CD14-positive monocyte (primary cell): ENCODE results near the gene DSC3. TPM values are rescaled to one million over a fixed set of nuclear protein-coding genes. Genes with fewer than 3 reads are reported as not detected.

ENCODE experiments used
- DNase-seq, 3 donors: peaks; one replicate each; pipeline ENCODE4 v3.0.0-alpha.2; 2011 to 2022
- H2AFZ ChIP-seq: 2 replicates; pipeline ENCODE4 v1.6.0; 2012; ENCODE audit warnings: mild to moderate bottlenecking, low read depth, low read length, inconsistent platforms; ENCODE audit not compliant: insufficient read depth, poor library complexity, severe bottlenecking
- H3K27ac ChIP-seq, 2 donors: 1 replicate in 1 of 2; 2 replicates in 1 of 2; pipeline ENCODE4 v1.5.1; 2012 to 2013; ENCODE audit warnings: low read length in 2 of 2, control low read depth in 1 of 2, inconsistent platforms in 1 of 2, low read depth in 1 of 2, mild to moderate bottlenecking in 1 of 2
- H3K27me3 ChIP-seq, 2 donors: one replicate each; pipeline versions ENCODE4 v1.6.0 to v1.6.1; 2011 to 2013; ENCODE audit warnings: low read length in 2 of 2; ENCODE audit not compliant: control insufficient read depth in 2 of 2, insufficient read depth in 2 of 2
- H3K36me3 ChIP-seq, 2 donors: replicated peaks in 1 of 2; 1 replicate in 1 of 2; 2 replicates in 1 of 2; pipeline versions ENCODE4 v1.5.1 to v1.6.1; 2012 to 2013; ENCODE audit warnings: low read length in 2 of 2, control low read depth in 1 of 2, inconsistent platforms in 1 of 2, mild to moderate bottlenecking in 1 of 2; ENCODE audit not compliant: insufficient read depth in 2 of 2, control insufficient read depth in 1 of 2
- H3K4me1 ChIP-seq, 2 donors: 1 replicate in 1 of 2; 2 replicates in 1 of 2; pipeline versions ENCODE4 v1.5.1 to v1.6.1; 2012 to 2013; ENCODE audit warnings: low read length in 2 of 2, control low read depth in 1 of 2, inconsistent platforms in 1 of 2, mild to moderate bottlenecking in 1 of 2, moderate library complexity in 1 of 2; ENCODE audit not compliant: insufficient read depth in 2 of 2, control insufficient read depth in 1 of 2
- H3K4me2 ChIP-seq: replicated peaks from 2 replicates; pipeline ENCODE3; 2012; ENCODE audit warnings: low read length, moderate library complexity, mild to moderate bottlenecking; ENCODE audit not compliant: poor library complexity, severe bottlenecking; ENCODE audit errors: extremely low read depth
- H3K4me3 ChIP-seq, 3 experiments: fragments of 200-600 bp in 1 of 3; sonication (generic) in 1 of 3; replicated peaks in 1 of 3; 1 replicate in 2 of 3; 2 replicates in 1 of 3; pipeline ENCODE4 v1.5.1; 2011 to 2013; ENCODE audit warnings: low read length in 3 of 3, mild to moderate bottlenecking in 3 of 3, control low read depth in 2 of 3, low read depth in 2 of 3, inconsistent platforms in 1 of 3, moderate library complexity in 1 of 3
- H3K79me2 ChIP-seq: 2 replicates; pipeline ENCODE4 v1.6.0; 2012; ENCODE audit warnings: mild to moderate bottlenecking, control low read depth, inconsistent platforms, low read length, moderate library complexity; ENCODE audit not compliant: insufficient read depth
- H3K9ac ChIP-seq: 2 replicates; pipeline ENCODE4 v1.6.0; 2017; ENCODE audit warnings: low read length, mild to moderate bottlenecking; ENCODE audit not compliant: insufficient read depth, poor library complexity, severe bottlenecking
- H3K9me3 ChIP-seq, 2 donors: replicated peaks in 1 of 2; 1 replicate in 1 of 2; 2 replicates in 1 of 2; pipeline versions ENCODE4 v1.5.1 to v1.6.1; 2012 to 2013; ENCODE audit warnings: low read length in 2 of 2, control low read depth in 1 of 2; ENCODE audit not compliant: control insufficient read depth in 1 of 2, insufficient read depth in 1 of 2
- H4K20me1 ChIP-seq: 2 replicates; pipeline ENCODE4 v1.6.0; 2012; ENCODE audit warnings: mild to moderate bottlenecking, low read length, control low read depth, moderate library complexity; ENCODE audit not compliant: insufficient read depth
- H3K27ac Mint-ChIP-seq, 7 donors: one replicate each; pipeline ENCODE4 v1.8.0; 2020; ENCODE audit warnings: mild to moderate bottlenecking in 7 of 7, mixed read lengths in 7 of 7, moderate library complexity in 6 of 7, inconsistent platforms in 2 of 7
- H3K27me3 Mint-ChIP-seq, 3 donors: one replicate each; pipeline ENCODE4 v1.8.0; 2021 to 2022; ENCODE audit warnings: low read depth in 3 of 3, mild to moderate bottlenecking in 3 of 3, mixed read lengths in 3 of 3, moderate library complexity in 3 of 3, inconsistent platforms in 1 of 3
- H3K36me3 Mint-ChIP-seq, 2 donors: one replicate each; pipeline ENCODE4 v1.8.0; 2020; ENCODE audit warnings: mixed read lengths in 2 of 2, inconsistent platforms in 1 of 2, mild to moderate bottlenecking in 1 of 2
- H3K4me1 Mint-ChIP-seq: one replicate; pipeline ENCODE4 v1.8.0; 2020; ENCODE audit warnings: mild to moderate bottlenecking, mixed read lengths
- H3K4me3 Mint-ChIP-seq, 2 donors: one replicate each; pipeline ENCODE4 v1.8.0; 2020; ENCODE audit warnings: mild to moderate bottlenecking in 2 of 2, mixed read lengths in 2 of 2, moderate library complexity in 1 of 2
- H3K9me3 Mint-ChIP-seq, 7 donors: one replicate each; pipeline ENCODE4 v1.8.0; 2020 to 2022; ENCODE audit warnings: mixed read lengths in 7 of 7, mild to moderate bottlenecking in 6 of 7, moderate library complexity in 6 of 7, inconsistent platforms in 2 of 7
- CTCF ChIP-seq: fragments of 200-600 bp; IDR thresholded peaks from one replicate; pipeline ENCODE4 v1.8.0; 2022; ENCODE audit warnings: antibody characterized with exemption, mild to moderate bottlenecking
- WGBS: methylation state at CpG from one replicate; pipeline ENCODE4 v1.1.5; 2013; ENCODE audit warnings: missing lambda C conversion rate; ENCODE audit not compliant: insufficient coverage; 5-methylcytosine and 5-hydroxymethylcytosine counted together
- intact Hi-C, 2 donors: fragments of 100-400 bp; cut with micrococcal nuclease; formaldehyde crosslinking; loops; one replicate each; pipeline versions ENCODE4 v1.15.0 to v1.15.1; 2023
- polyA plus RNA-seq, 3 donors: library from polyadenylated mRNA; depleted of rRNA in 1 of 3; unstranded in 2 of 3; stranded (reverse) in 1 of 3; fragments of 300-500 nt in 2 of 3; fragments of >200 nt in 1 of 3; fragmentation: Illumina TruSeq in 2 of 3; gene quantifications; 1 replicate in 2 of 3; 2 replicates in 1 of 3; pipeline ENCODE4 v1.2.3, GENCODE V29; 2012 to 2021

The DSC3 gene
- polyA plus RNA-seq, 3 donors, result not detected

- H2AFZ ChIP-seq, result no peak overlapping the region
- H3K9me3 ChIP-seq, result no peaks in the 10 kb centered on the region
- no peaks in the 10 kb centered on the region for H3K4me1 ChIP-seq
- no peaks in the 10 kb centered on the region for H3K36me3 ChIP-seq
- Mint-ChIP-seq H3K27ac (no peak overlapping the region), H3K4me3 (no peak overlapping the region), H3K36me3 (no peaks in the 10 kb centered on the region), H3K9me3 (peaks cover 0 to 3% (median 2%) of the 10 kb centered on the region in 7 donors), H3K27me3 (peaks cover 0 to 8% (median 6%) of the 10 kb centered on the region in 3 donors), H3K4me1 (no peaks in the 10 kb centered on the region)
- no peaks in the 10 kb centered on the region for H3K79me2 ChIP-seq
- no peak overlapping the region for H3K9ac ChIP-seq
- no peak overlapping the region for H3K4me2 ChIP-seq
- DNase-seq, result no peak
- H4K20me1 ChIP-seq, result no peaks in the 10 kb centered on the region
- no peak overlapping the region for H3K4me3 ChIP-seq
- intact Hi-C loops, result no loop called here
- no peak for TF ChIP-seq CTCF
- 100% methylated on average over 1 of the region's 4 CpGs for WGBS
- H3K27me3 ChIP-seq, result no peaks in the 10 kb centered on the region
- H3K27ac ChIP-seq, result no peak overlapping the region
Measured at GRCh38 chr18:31057917-31058316, 15.4 kb upstream of the DSC3 start.

- no peak overlapping the region for H3K4me3 ChIP-seq
- no peaks in the 10 kb centered on the region for H3K4me1 ChIP-seq
- WGBS, result no CpG with 5 or more reads among the region's 5 CpGs
- no peak overlapping the region for H3K4me2 ChIP-seq
- peaks cover 1 to 8% (median 3%) of the 10 kb centered on the region in 7 donors for H3K9me3 Mint-ChIP-seq
- no peak overlapping the region for H3K27ac ChIP-seq
- no peak for DNase-seq
- no peaks in the 10 kb centered on the region for H3K4me1 Mint-ChIP-seq
- no peaks in the 10 kb centered on the region for H3K36me3 Mint-ChIP-seq
- no peaks in the 10 kb centered on the region for H3K9me3 ChIP-seq
- H3K27me3 ChIP-seq, result no peaks in the 10 kb centered on the region
- intact Hi-C loops, result no loop called here
- no peaks in the 10 kb centered on the region for H4K20me1 ChIP-seq
- peaks cover 0 to 11% (median 5%) of the 10 kb centered on the region in 3 donors for H3K27me3 Mint-ChIP-seq
- no peak overlapping the region for H3K4me3 Mint-ChIP-seq
- no peak overlapping the region for H3K27ac Mint-ChIP-seq
- H2AFZ ChIP-seq, result no peak overlapping the region
- H3K36me3 ChIP-seq, result no peaks in the 10 kb centered on the region
- H3K79me2 ChIP-seq, result no peaks in the 10 kb centered on the region
- no peak overlapping the region for H3K9ac ChIP-seq
- TF ChIP-seq CTCF, result no peak
Measured at GRCh38 chr18:31057051-31057450, 14.5 kb upstream of the DSC3 start.
